GM12878 (cell line): Measurements from ENCODE around the gene AFF2. TPM values are rescaled to one million over a fixed set of nuclear protein-coding genes. Genes with fewer than 3 reads are reported as not detected.

Source experiments
- ATAC-seq: fragments of 200-7000 bp; cut with Tn5 transposase; 3 replicates; pipeline ENCODE4 v1.9.1; 2020; ENCODE audit warnings: mild to moderate bottlenecking, moderate library complexity
- BruUV-seq: library from RNA; stranded (reverse); fragments of 400-500 nt; replicated peaks from 2 replicates; lab custom pipeline; 2021; lab: Mats Ljungman, UMichigan
- CTCF ChIA-PET: fragments of 300-600 bp; sonication (Branson Sonifier 250); formaldehyde crosslinking; extraction: SDS; loops from one replicate; lab custom pipeline; 2021; ENCODE audit warnings: inconsistent platforms; lab: Yijun Ruan, JAX
- POLR2A ChIA-PET: fragments of 350-600 bp; formaldehyde crosslinking; extraction: SDS; loops from one replicate; lab custom pipeline; 2021; ENCODE audit warnings: inconsistent platforms; lab: Charles Lee
- RAD21 ChIA-PET: fragments of 300-600 bp; sonication (Branson Sonifier 250); formaldehyde crosslinking; loops from one replicate; lab custom pipeline; 2023; ENCODE audit warnings: antibody characterized with exemption; ENCODE audit not compliant: unreplicated experiment; lab: Charles Lee
- SMC1A ChIA-PET: fragments of 300-600 bp; sonication (Branson Sonifier 250); formaldehyde crosslinking; loops from one replicate; lab custom pipeline; 2023; ENCODE audit not compliant: unreplicated experiment, uncharacterized antibody; lab: Charles Lee
- DNase-seq: peaks from one replicate; pipeline ENCODE4 v3.0.0-alpha.2; 2011; ENCODE audit warnings: low read depth, low spot score
- FAIRE-seq: peaks from 3 replicates; lab custom pipeline; 2011; peaks lifted over from hg19 to GRCh38; lab: Jason Lieb, UNC
- H2AFZ ChIP-seq: 2 replicates; pipeline ENCODE4 v1.6.0; 2011; ENCODE audit warnings: low read depth, low read length, control low read depth; ENCODE audit not compliant: control insufficient read depth
- H3K27ac ChIP-seq: 2 replicates; pipeline ENCODE4 v1.5.1; 2011; ENCODE audit warnings: control low read depth; ENCODE audit not compliant: control insufficient read depth, insufficient read depth
- H3K27me3 ChIP-seq, 2 experiments: replicated peaks in 1 of 2; 2 replicates each; pipeline versions ENCODE4 v1.6.0 to v1.6.1; 2011; ENCODE audit warnings: low read length in 1 of 2; ENCODE audit not compliant: control insufficient read depth in 2 of 2, insufficient read depth in 2 of 2
- H3K36me3 ChIP-seq, 2 experiments: 2 replicates each; pipeline ENCODE4 v1.5.1; 2011; ENCODE audit warnings: low read length in 1 of 2; ENCODE audit not compliant: control insufficient read depth in 2 of 2, insufficient read depth in 2 of 2
- H3K4me1 ChIP-seq: 2 replicates; pipeline ENCODE4 v1.6.1; 2011; ENCODE audit warnings: mild to moderate bottlenecking, low read length, moderate library complexity, mixed read lengths; ENCODE audit not compliant: control insufficient read depth, insufficient read depth
- H3K4me2 ChIP-seq: 2 replicates; pipeline ENCODE4 v1.6.0; 2011; ENCODE audit warnings: control low read depth; ENCODE audit not compliant: control insufficient read depth, insufficient read depth
- H3K4me3 ChIP-seq: fragments of 200-600 bp; sonication (generic); 2 replicates; pipeline ENCODE4 v1.5.1; 2016
- H3K79me2 ChIP-seq: 2 replicates; pipeline ENCODE4 v1.6.0; 2011; ENCODE audit warnings: low read length; ENCODE audit not compliant: control insufficient read depth, insufficient read depth
- H3K9ac ChIP-seq: 2 replicates; pipeline ENCODE4 v1.8.0; 2011; ENCODE audit warnings: low read length, control low read depth, mixed read lengths; ENCODE audit not compliant: control insufficient read depth, insufficient read depth
- H3K9me3 ChIP-seq: replicated peaks from 3 replicates; pipeline ENCODE4 v1.5.1; 2011; ENCODE audit warnings: mild to moderate bottlenecking, low read length; ENCODE audit not compliant: control insufficient read depth, insufficient read depth
- H4K20me1 ChIP-seq: 2 replicates; pipeline ENCODE4 v1.6.0; 2011; ENCODE audit not compliant: control insufficient read depth, insufficient read depth
- BMI1 ChIP-seq: fragments of 450-650 bp; IDR thresholded peaks from 2 replicates; pipeline ENCODE4 v1.6.1; 2016; ENCODE audit warnings: mild to moderate bottlenecking, moderate library complexity, borderline replicate concordance
- CHD2 ChIP-seq: IDR thresholded peaks from 2 replicates; pipeline ENCODE4 v1.6.1; 2011; ENCODE audit warnings: low read depth, low read length, improper control_type of control experiment, borderline replicate concordance
- HDAC6 ChIP-seq: fragments of 200-600 bp; sonication (generic); IDR thresholded peaks from one replicate; pipeline ENCODE4 v1.8.0; 2017; ENCODE audit warnings: antibody characterized with exemption; ENCODE audit not compliant: unreplicated experiment
- NFYA ChIP-seq: IDR thresholded peaks from 2 replicates; pipeline ENCODE4 v1.6.1; 2011; ENCODE audit warnings: low read depth, mild to moderate bottlenecking, low read length, improper control_type of control experiment, borderline replicate concordance
- NR2F1 ChIP-seq: fragments of 450-650 bp; conservative IDR thresholded peaks from 2 replicates; pipeline ENCODE4 v1.6.1; 2017; ENCODE audit warnings: mild to moderate bottlenecking
- PML ChIP-seq: IDR thresholded peaks from 2 replicates; pipeline ENCODE4 v1.6.1; 2012; ENCODE audit warnings: low read length, inconsistent platforms
- SMC3 ChIP-seq: IDR thresholded peaks from 2 replicates; pipeline ENCODE4 v1.6.1; 2011; ENCODE audit warnings: low read length, improper control_type of control experiment, borderline replicate concordance
- SPI1 ChIP-seq: IDR thresholded peaks from 2 replicates; pipeline ENCODE4 v1.6.1; 2011; ENCODE audit warnings: low read depth, mild to moderate bottlenecking, low read length, moderate library complexity, borderline replicate concordance; ENCODE audit not compliant: insufficient read depth
- SREBF2 ChIP-seq: IDR thresholded peaks from 2 replicates; pipeline ENCODE4 v1.6.1; 2012; ENCODE audit warnings: mild to moderate bottlenecking, low read length
- SUZ12 ChIP-seq: fragments of 200-600 bp; sonication (generic); IDR thresholded peaks from one replicate; pipeline ENCODE4 v1.6.1; 2018; ENCODE audit warnings: antibody characterized with exemption, mild to moderate bottlenecking; ENCODE audit not compliant: unreplicated experiment
- ZNF384 ChIP-seq: IDR thresholded peaks from 2 replicates; pipeline ENCODE4 v1.6.1; 2012; ENCODE audit warnings: low read depth, mild to moderate bottlenecking, low read length, improper control_type of control experiment, borderline replicate concordance
- ZNF622 ChIP-seq: fragments of 450-650 bp; IDR thresholded peaks from 2 replicates; pipeline ENCODE4 v1.6.1; 2017; ENCODE audit warnings: mild to moderate bottlenecking, inconsistent platforms
- in situ Hi-C: fragments of 300-500 bp; cut with MboI; formaldehyde crosslinking; loops from 9 replicates; pipeline ENCODE4 v1.14.3; 2018; ENCODE audit warnings: mixed read lengths
- intact Hi-C: fragments of 100-400 bp; cut with micrococcal nuclease; formaldehyde crosslinking; loops from one replicate; pipeline ENCODE4 v1.14.2; 2022; ENCODE audit not compliant: unreplicated experiment
- polyA plus RNA-seq, 11 experiments: library from polyadenylated mRNA; depleted of rRNA in 4 of 11; unstranded in 6 of 11; stranded (reverse) in 5 of 11; fragments of >200 nt; fragmentation: Nextera tagmentation in 4 of 11; fragmentation: Illumina TruSeq in 1 of 11; extraction: Ambion mirVana in 4 of 11; extraction: Trizol in 1 of 11; gene quantifications; 1 replicate in 1 of 11; 2 replicates in 10 of 11; pipeline versions ENCODE4 v1.2.1 to v1.2.3, GENCODE V29; 2011 to 2016; ENCODE audit warnings: inconsistent platforms in 2 of 11, missing spikeins in 2 of 11, low read depth in 1 of 11
- total RNA-seq, 4 experiments: library from RNA; depleted of rRNA in 3 of 4; stranded (reverse); fragments of >200 nt in 3 of 4; fragmentation: Illumina TruSeq in 1 of 4; extraction: Trizol in 1 of 4; gene quantifications; 2 replicates each; pipeline versions ENCODE4 v1.2.1 to v1.2.3, GENCODE V29; 2013 to 2021
- TF ChIP-seq, protein P1 (sequence below): IDR thresholded peaks from 2 replicates; pipeline ENCODE4 v1.6.1; 2012; ENCODE audit warnings: mild to moderate bottlenecking, low read depth, low read length
- TF ChIP-seq, protein P2 (sequence below): fragments of 450-650 bp; formaldehyde crosslinking; IDR thresholded peaks from 2 replicates; pipeline ENCODE4 v1.4.0; 2020; ENCODE audit warnings: mild to moderate bottlenecking, moderate library complexity

AFF2 gene
- total and polyA plus RNA-seq, 10 of the 15 experiments (the other 5 are each of a cell fraction or from before 2014, with no cell fraction given), result under 0.01 to 0.03 TPM; not detected in 8

DNA sequence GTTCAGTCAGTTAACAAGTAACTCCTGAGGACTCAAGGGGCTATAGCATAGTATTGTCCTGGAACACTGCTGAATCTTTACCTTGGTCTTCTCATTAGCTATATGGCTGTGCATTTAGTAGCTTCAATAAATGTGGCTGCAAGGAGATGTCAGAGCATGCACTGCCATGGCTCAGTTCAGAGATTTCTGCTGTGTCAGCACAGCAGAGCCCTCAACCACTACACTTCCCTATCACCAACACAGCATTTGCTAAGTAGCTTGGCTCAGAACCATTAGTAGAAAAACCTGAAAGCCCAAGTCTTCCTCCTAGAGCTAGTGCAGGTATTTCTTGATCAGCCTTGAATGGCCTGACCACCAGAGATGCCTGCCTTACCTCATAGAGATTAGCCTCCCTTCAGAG, 538.6 kb downstream of the AFF2 start:
- Histone ChIP-seq H3K9ac (no peak overlapping the region), H3K4me3 (no peak overlapping the region), H3K4me2 (no peak overlapping the region), H4K20me1 (no peaks in the 10 kb centered on the region), H3K27ac (no peak overlapping the region), H2AFZ (no peak overlapping the region), H3K79me2 (no peaks in the 10 kb centered on the region), H3K36me3 (no peaks in the 10 kb centered on the region), H3K27me3 (no peaks in the 10 kb centered on the region), H3K4me1 (no peaks in the 10 kb centered on the region), H3K9me3 (no peaks in the 10 kb centered on the region)
- intact Hi-C loops (no loop called here), in situ Hi-C loops (no loop called here)
- DNase-seq, result no peak
- no peak for ATAC-seq
- ChIA-PET POLR2A (interaction anchor here (0.6 to 1.1 kb wide), 2 partner anchors 23 to 81 kb away, joined by 3 read pairs; no protein-coding TSS in a partner anchor), SMC1A (interaction anchor here (0.6 to 1.7 kb wide), 4 partner anchors 12 to 81 kb away, joined by 3 to 7 read pairs (median 4); no protein-coding TSS in a partner anchor), RAD21 (interaction anchor here (1.6 kb wide), 1 partner anchor 34 kb away, joined by 5 read pairs; no protein-coding TSS in a partner anchor), CTCF (interaction anchor here (0.9 to 1.7 kb wide), 2 partner anchors 19 to 32 kb away, joined by 3 to 4 read pairs; no protein-coding TSS in a partner anchor)
- no TSS peak for BruUV-seq
- FAIRE-seq, result no peak
- TF ChIP-seq SREBF2, result no peak
- no peak for TF ChIP-seq SMC3
- TF ChIP-seq ZNF622, result no peak
- TF ChIP-seq PML, result no peak
- TF ChIP-seq NR2F1, result no peak
- TF ChIP-seq ZNF384, result no peak
- TF ChIP-seq SUZ12, result no peak
- TF ChIP-seq SPI1, result no peak
- TF ChIP-seq, protein P1, sequence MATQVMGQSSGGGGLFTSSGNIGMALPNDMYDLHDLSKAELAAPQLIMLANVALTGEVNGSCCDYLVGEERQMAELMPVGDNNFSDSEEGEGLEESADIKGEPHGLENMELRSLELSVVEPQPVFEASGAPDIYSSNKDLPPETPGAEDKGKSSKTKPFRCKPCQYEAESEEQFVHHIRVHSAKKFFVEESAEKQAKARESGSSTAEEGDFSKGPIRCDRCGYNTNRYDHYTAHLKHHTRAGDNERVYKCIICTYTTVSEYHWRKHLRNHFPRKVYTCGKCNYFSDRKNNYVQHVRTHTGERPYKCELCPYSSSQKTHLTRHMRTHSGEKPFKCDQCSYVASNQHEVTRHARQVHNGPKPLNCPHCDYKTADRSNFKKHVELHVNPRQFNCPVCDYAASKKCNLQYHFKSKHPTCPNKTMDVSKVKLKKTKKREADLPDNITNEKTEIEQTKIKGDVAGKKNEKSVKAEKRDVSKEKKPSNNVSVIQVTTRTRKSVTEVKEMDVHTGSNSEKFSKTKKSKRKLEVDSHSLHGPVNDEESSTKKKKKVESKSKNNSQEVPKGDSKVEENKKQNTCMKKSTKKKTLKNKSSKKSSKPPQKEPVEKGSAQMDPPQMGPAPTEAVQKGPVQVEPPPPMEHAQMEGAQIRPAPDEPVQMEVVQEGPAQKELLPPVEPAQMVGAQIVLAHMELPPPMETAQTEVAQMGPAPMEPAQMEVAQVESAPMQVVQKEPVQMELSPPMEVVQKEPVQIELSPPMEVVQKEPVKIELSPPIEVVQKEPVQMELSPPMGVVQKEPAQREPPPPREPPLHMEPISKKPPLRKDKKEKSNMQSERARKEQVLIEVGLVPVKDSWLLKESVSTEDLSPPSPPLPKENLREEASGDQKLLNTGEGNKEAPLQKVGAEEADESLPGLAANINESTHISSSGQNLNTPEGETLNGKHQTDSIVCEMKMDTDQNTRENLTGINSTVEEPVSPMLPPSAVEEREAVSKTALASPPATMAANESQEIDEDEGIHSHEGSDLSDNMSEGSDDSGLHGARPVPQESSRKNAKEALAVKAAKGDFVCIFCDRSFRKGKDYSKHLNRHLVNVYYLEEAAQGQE, result no peak
- no peak for TF ChIP-seq CHD2
- no peak for TF ChIP-seq HDAC6
- TF ChIP-seq, protein P2, sequence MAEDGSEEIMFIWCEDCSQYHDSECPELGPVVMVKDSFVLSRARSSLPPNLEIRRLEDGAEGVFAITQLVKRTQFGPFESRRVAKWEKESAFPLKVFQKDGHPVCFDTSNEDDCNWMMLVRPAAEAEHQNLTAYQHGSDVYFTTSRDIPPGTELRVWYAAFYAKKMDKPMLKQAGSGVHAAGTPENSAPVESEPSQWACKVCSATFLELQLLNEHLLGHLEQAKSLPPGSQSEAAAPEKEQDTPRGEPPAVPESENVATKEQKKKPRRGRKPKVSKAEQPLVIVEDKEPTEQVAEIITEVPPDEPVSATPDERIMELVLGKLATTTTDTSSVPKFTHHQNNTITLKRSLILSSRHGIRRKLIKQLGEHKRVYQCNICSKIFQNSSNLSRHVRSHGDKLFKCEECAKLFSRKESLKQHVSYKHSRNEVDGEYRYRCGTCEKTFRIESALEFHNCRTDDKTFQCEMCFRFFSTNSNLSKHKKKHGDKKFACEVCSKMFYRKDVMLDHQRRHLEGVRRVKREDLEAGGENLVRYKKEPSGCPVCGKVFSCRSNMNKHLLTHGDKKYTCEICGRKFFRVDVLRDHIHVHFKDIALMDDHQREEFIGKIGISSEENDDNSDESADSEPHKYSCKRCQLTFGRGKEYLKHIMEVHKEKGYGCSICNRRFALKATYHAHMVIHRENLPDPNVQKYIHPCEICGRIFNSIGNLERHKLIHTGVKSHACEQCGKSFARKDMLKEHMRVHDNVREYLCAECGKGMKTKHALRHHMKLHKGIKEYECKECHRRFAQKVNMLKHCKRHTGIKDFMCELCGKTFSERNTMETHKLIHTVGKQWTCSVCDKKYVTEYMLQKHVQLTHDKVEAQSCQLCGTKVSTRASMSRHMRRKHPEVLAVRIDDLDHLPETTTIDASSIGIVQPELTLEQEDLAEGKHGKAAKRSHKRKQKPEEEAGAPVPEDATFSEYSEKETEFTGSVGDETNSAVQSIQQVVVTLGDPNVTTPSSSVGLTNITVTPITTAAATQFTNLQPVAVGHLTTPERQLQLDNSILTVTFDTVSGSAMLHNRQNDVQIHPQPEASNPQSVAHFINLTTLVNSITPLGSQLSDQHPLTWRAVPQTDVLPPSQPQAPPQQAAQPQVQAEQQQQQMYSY (CRISPR knock-in tag), result no peak
- no peak for TF ChIP-seq NFYA
- no peak for TF ChIP-seq BMI1
